ENCODE data around the gene KRTAP20-2.

KRTAP20-2 gene

DNA sequence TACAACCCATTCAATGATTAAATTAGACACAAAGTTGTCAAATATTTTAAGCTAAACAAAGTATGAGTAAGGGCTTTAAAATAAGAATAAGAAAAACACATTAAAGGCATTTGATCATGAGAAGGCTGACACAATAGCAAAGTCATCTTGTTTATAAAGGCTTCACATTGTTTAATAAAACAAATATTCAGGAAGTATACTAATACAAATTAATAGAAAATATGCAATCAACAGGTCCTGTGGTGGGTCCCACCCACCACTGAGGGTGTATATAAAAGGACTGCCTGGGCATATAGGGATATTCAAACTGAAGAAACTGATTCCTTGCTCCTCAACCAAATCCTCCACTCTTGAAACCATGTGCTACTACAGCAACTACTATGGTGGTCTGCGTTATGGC, at the start of gene KRTAP20-2:
Gene KRTAP20-2 (plus strand): TSS at position 301 of the 400 bp plus-strand sequence. CDS start 58 bp downstream, at position 359.
- no peaks in the 10 kb centered on the region for H3K36me3 Mint-ChIP-seq
- H3K27ac Mint-ChIP-seq: no peak within 1 kb of the TSS
- H3K27me3 Mint-ChIP-seq: no peaks in the 10 kb centered on the region
- H3K9me3 Mint-ChIP-seq: peaks cover 3% of the 10 kb centered on the region
- H3K4me3 Mint-ChIP-seq: no peak within 1 kb of the TSS
- H3K4me1 Mint-ChIP-seq: no peaks in the 10 kb centered on the region
- no peak for DNase-seq
- CTCF ChIA-PET: no interaction called here

DNA sequence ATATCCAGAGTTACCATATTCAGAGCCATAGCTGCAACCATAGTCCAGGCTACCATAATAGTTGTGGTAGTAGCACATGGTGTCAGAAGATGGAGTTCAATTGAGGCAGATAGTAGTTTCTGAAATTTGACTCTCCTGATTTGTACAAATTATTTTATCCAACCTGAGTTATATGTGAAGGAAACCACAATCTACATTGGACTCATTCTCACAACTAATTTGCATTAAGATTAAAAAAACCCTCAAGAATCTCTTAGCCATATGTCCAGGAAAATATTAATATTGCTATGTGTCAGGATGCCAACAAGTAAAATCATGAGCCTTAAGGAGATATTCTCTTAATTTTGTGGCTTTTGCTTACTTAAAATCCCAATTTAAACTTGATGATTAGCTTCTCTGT, 44.7 kb upstream of the KRTAP20-2 start, which contains the start of gene KRTAP22-2:
Gene KRTAP22-2 (minus strand): TSS at position 101 of the 400 bp plus-strand sequence.
- Mint-ChIP-seq H3K27ac (no peak within 1 kb of the TSS), H3K4me1 (no peaks in the 10 kb centered on the region), H3K4me3 (no peak within 1 kb of the TSS), H3K36me3 (no peaks in the 10 kb centered on the region), H3K9me3 (no peaks in the 10 kb centered on the region), H3K27me3 (no peaks in the 10 kb centered on the region)
- DNase-seq: no peak
- CTCF ChIA-PET: no interaction called here

DNA sequence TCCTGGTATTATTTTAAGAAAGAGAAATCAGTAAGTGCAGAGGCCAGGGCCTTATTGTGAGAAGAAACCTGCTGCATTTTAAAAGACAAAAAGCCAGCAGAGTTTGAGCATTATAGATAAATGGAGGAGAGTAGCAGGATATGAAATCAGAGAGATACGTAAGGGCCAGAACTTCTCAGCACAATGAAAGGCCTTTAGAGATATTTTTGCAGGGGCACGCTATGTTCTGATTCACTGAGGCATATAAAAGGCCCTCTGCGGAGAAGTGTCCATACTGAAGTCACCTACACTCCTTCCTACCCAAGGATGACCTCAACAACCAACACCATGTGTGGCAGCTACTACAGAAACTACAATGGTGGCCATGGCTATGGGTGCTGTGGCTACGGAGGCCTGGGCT, 42.9 kb upstream of the KRTAP20-2 start, which contains the start of gene KRTAP6-3:
Gene KRTAP6-3 (plus strand): TSS at position 301 of the 400 bp plus-strand sequence. CDS start 6 bp downstream, at position 307.
- H3K9me3 Mint-ChIP-seq: no peaks in the 10 kb centered on the region

DNA sequence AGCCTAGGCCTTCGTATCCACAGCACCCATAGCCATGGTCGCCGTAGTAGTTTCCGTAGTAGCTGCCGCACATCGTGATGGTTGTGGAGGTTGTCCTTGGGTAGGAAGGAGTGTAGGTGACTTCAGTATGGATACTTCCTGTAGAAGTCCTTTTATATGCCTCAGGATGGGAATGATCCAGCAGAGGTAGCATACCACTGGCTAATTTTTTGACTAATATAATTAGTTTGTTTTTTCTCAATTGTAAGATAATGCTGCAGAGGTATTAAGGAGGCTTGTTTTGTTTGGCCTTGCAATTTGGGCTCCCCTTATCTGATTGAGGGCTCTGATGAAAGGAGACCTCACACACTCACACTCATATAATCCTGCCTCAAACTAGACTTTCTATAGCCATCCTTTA, 36.2 kb upstream of the KRTAP20-2 start, which contains the start of gene KRTAP6-2:
Gene KRTAP6-2 (minus strand): TSS at position 101 of the 400 bp plus-strand sequence. CDS start 28 bp downstream, at position 73.
- CTCF ChIA-PET: no interaction called here
- Mint-ChIP-seq H3K27me3 (no peaks in the 10 kb centered on the region), H3K4me1 (no peaks in the 10 kb centered on the region), H3K27ac (no peak within 1 kb of the TSS), H3K4me3 (no peak within 1 kb of the TSS), H3K9me3 (peaks cover 6% of the 10 kb centered on the region), H3K36me3 (no peaks in the 10 kb centered on the region)
- DNase-seq: no peak

More for the DNA sequence above, 42.9 kb upstream of the KRTAP20-2 start, which contains the start of gene KRTAP6-3:
- CTCF ChIA-PET: no interaction called here
- Mint-ChIP-seq H3K4me1 (no peaks in the 10 kb centered on the region), H3K27ac (no peak within 1 kb of the TSS), H3K36me3 (no peaks in the 10 kb centered on the region), H3K27me3 (no peaks in the 10 kb centered on the region), H3K4me3 (no peak within 1 kb of the TSS)
- DNase-seq: no peak

DNA sequence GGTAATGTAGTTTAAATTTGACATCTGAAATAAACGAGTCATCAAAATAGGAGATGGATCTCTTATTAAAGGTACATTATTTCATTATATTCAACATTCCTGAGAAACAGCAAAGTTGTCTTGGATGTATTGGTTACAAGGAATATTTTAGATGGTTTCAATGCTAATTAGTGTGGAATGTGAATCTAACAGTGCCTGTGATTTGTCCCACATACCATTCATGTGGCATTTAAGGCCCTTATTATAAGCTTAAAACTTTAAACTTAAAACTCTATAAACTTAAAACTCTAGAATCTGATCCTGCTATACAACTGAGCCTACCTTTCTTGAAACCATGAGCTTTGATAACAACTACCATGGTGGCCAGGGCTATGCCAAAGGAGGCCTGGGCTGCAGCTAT, 34.2 kb upstream of the KRTAP20-2 start, which contains the start of gene KRTAP22-1:
Gene KRTAP22-1 (plus strand): TSS at position 301 of the 400 bp plus-strand sequence.
- CTCF ChIA-PET: no interaction called here
- no peak for DNase-seq
- Mint-ChIP-seq H3K27ac (no peak within 1 kb of the TSS), H3K27me3 (no peaks in the 10 kb centered on the region), H3K9me3 (peaks cover 6% of the 10 kb centered on the region), H3K4me1 (no peaks in the 10 kb centered on the region), H3K36me3 (no peaks in the 10 kb centered on the region), H3K4me3 (no peak within 1 kb of the TSS)

DNA sequence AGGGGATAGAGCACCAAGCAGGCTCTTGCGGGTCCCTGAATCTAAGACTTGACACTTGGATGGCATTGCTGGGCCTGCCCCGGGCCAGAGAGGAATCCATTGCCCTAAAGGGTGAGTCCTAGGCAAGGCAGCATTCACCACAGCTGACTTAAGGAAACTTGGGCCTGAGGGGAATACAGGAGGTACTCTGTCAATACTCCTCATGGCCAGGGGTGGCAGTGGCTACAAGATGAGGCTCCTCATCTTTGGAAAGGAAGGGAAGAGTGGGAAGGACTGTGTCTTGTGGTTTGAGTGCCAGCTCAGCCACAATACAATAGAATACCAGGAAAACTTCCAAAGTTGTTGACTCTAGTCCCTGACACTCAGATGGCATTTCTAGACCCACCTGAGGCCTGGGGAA, 29.0 kb upstream of the KRTAP20-2 start:
- CTCF ChIA-PET: no interaction called here
- H3K27me3 Mint-ChIP-seq: no peaks in the 10 kb centered on the region
- no peak overlapping the region for H3K4me3 Mint-ChIP-seq
- H3K4me1 Mint-ChIP-seq: no peaks in the 10 kb centered on the region
- peaks cover 9% of the 10 kb centered on the region for H3K9me3 Mint-ChIP-seq
- DNase-seq: no peak
- no peaks in the 10 kb centered on the region for H3K36me3 Mint-ChIP-seq
- no peak overlapping the region for H3K27ac Mint-ChIP-seq

DNA sequence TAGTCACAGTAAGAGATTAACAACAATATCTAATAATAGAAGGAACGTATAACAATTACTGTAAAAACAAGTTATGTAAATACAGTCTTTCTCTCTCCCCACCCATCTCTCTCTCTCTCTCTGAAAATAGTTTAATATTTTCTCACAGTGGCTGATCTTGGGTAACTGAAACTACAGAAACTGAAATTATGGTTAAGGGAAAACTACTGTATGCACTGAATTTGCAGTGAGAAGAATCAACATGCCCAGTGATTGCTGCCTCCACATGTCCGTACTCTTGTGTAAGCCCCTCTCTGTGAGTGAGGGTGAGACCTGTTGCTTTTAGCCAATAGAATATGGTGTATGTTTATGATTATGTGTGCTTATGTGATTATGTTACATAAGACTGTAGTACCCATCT, 22.9 kb upstream of the KRTAP20-2 start:
- no peak for DNase-seq
- no peak overlapping the region for H3K4me3 Mint-ChIP-seq
- H3K4me1 Mint-ChIP-seq: no peaks in the 10 kb centered on the region
- no peaks in the 10 kb centered on the region for H3K27me3 Mint-ChIP-seq
- H3K9me3 Mint-ChIP-seq: peaks cover 3% of the 10 kb centered on the region
- H3K27ac Mint-ChIP-seq: no peak overlapping the region
- no peaks in the 10 kb centered on the region for H3K36me3 Mint-ChIP-seq
- CTCF ChIA-PET: no interaction called here

DNA sequence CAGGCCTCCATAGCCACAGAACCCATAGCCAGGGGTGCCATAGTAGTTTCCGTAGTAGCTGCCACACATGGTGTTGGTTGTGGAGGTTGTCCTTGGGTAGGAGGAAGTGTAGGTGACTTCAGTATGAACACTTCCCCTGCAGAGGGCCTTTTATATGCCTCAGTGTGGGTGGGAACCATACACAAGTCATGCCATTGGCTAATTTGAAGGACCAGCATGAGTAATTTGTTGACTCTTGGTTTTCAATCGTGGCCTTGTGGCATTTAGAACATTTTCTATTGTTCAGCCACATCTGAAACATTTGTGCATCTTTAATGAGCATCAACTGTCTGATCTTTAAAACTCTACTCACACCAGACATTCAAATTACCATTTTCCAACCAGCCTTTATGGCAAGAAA, 21.2 kb upstream of the KRTAP20-2 start, which contains the start of gene KRTAP6-1:
Gene KRTAP6-1 (minus strand): TSS at position 95 of the 400 bp plus-strand sequence. CDS start 26 bp downstream, at position 69.
- H3K27ac Mint-ChIP-seq: no peak within 1 kb of the TSS
- H3K36me3 Mint-ChIP-seq: no peaks in the 10 kb centered on the region
- CTCF ChIA-PET: no interaction called here
- no peaks in the 10 kb centered on the region for H3K4me1 Mint-ChIP-seq
- peaks cover 2% of the 10 kb centered on the region for H3K9me3 Mint-ChIP-seq
- no peak for DNase-seq
- no peak within 1 kb of the TSS for H3K4me3 Mint-ChIP-seq
- no peaks in the 10 kb centered on the region for H3K27me3 Mint-ChIP-seq

DNA sequence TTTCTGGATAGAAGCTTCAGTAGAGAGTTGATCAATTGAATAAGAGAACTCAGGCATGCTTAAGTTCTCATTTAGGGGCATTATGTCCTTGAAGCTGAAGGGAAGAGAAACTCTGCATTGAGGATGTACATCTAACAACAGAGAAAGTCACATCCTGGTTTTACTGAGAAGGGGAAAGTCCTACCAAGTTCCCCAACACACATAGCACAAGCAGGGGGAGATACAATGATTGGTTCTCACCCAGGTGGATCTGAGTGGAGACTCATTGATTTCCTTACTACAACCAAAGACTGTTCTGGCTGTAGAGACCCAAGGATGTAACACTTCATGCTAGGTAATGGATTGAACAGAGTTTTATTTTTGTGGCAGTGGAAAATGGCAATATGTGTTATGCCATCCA, 19.8 kb upstream of the KRTAP20-2 start:
- CTCF ChIA-PET: no interaction called here
- no peak overlapping the region for H3K27ac Mint-ChIP-seq
- H3K27me3 Mint-ChIP-seq: no peaks in the 10 kb centered on the region
- no peak for DNase-seq
- H3K4me1 Mint-ChIP-seq: no peaks in the 10 kb centered on the region
- H3K4me3 Mint-ChIP-seq: no peak overlapping the region
- H3K9me3 Mint-ChIP-seq: peaks cover 2% of the 10 kb centered on the region
- H3K36me3 Mint-ChIP-seq: no peaks in the 10 kb centered on the region

DNA sequence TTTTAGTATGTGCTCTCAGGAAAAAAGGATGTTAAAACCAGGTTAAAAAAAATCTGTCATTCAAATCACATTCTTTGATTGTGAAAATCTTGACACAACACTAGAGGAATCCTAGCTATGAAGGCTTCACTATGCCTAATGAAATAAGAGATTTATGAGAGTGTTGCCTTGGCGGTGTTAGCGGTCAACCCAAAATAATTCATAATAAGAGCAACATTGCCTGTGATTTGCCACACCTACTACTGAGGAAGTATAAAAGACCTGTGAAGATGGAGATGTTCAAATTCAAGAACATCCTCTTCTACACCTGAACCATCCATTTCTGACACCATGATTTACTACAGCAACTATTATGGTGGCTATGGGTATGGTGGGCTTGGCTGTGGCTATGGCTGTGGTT, 18.9 kb upstream of the KRTAP20-2 start, which contains the start of gene KRTAP20-1:
Gene KRTAP20-1 (plus strand): TSS at position 301 of the 400 bp plus-strand sequence. CDS start 30 bp downstream, at position 331.
- DNase-seq: no peak
- Mint-ChIP-seq H3K27ac (no peak within 1 kb of the TSS), H3K36me3 (no peaks in the 10 kb centered on the region), H3K4me1 (no peaks in the 10 kb centered on the region), H3K9me3 (no peaks in the 10 kb centered on the region), H3K4me3 (no peak within 1 kb of the TSS), H3K27me3 (no peaks in the 10 kb centered on the region)
- CTCF ChIA-PET: no interaction called here

DNA sequence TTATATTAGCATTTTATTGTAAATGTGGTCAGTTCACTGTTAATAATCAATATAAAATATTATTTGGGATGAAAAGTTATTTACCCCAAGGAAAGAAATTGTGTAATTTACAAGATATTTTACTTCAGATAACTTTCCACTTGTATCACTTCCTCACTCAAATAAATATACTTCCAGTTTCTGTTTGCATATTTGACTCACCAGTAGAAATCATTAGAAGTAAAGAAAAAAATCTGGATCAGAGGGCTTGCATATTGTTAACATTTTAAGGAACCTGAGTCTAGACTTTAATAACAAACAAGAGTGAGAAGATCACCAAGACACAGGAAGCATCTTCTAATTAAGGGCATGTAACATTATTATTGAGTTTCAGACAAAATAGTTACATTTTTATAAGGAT, 14.9 kb upstream of the KRTAP20-2 start:
- H3K27me3 Mint-ChIP-seq: no peaks in the 10 kb centered on the region
- H3K27ac Mint-ChIP-seq: no peak overlapping the region
- no peak for DNase-seq
- no peak overlapping the region for H3K4me3 Mint-ChIP-seq
- H3K9me3 Mint-ChIP-seq: peaks cover 4% of the 10 kb centered on the region
- CTCF ChIA-PET: no interaction called here
- H3K36me3 Mint-ChIP-seq: no peaks in the 10 kb centered on the region
- no peaks in the 10 kb centered on the region for H3K4me1 Mint-ChIP-seq

DNA sequence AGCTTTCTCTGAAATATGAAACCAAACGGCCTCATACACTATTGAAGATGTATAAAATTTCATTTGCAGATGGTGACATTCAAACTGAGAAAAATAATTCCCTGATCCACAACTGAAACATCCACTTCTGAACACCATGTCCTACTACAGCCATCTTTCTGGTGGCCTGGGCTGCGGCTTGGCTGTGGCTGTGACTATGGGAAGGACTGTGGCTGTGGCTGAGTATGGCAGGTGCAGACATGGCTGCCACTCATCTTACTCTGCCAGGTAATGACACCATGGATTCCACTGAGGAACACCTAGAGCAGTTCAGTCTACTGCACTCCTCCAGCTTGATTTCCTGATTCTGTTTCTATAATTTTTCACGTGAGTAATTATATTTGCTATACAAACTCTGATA, 14.5 kb upstream of the KRTAP20-2 start, which contains the start of gene KRTAP20-4:
Gene KRTAP20-4 (plus strand): TSS at position 106 of the 400 bp plus-strand sequence.
- no peaks in the 10 kb centered on the region for H3K4me1 Mint-ChIP-seq
- CTCF ChIA-PET: no interaction called here
- no peak within 1 kb of the TSS for H3K4me3 Mint-ChIP-seq
- no peak within 1 kb of the TSS for H3K27ac Mint-ChIP-seq
- H3K36me3 Mint-ChIP-seq: no peaks in the 10 kb centered on the region
- peaks cover 4% of the 10 kb centered on the region for H3K9me3 Mint-ChIP-seq
- DNase-seq: no peak
- no peaks in the 10 kb centered on the region for H3K27me3 Mint-ChIP-seq

DNA sequence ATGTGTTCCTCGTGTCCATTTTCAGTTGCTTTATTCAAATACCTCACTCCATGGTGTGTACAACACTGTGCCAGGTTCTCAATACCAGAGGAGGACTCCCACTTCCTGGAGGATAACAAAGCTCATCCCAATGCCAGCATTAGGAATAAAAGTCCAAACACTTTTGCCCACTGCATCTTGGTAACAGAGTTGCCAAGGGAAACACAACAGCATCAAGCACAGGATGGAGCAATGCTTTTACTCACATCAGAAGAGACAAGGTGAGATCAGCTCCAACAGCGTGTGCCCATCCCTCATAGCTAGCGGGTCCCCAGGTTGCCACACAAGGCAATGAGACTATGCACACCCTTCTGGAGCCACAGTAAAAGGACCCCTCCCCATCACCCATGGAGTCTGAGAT, 11.6 kb upstream of the KRTAP20-2 start:
- no peaks in the 10 kb centered on the region for H3K36me3 Mint-ChIP-seq
- CTCF ChIA-PET: interaction anchor here (0.8 kb wide), 1 partner anchor 9 kb away, joined by 3 read pairs; no protein-coding TSS in a partner anchor
- H3K27me3 Mint-ChIP-seq: no peaks in the 10 kb centered on the region
- no peak for DNase-seq
- no peak overlapping the region for H3K27ac Mint-ChIP-seq
- H3K4me1 Mint-ChIP-seq: no peaks in the 10 kb centered on the region
- peaks cover 4% of the 10 kb centered on the region for H3K9me3 Mint-ChIP-seq
- H3K4me3 Mint-ChIP-seq: no peak overlapping the region

DNA sequence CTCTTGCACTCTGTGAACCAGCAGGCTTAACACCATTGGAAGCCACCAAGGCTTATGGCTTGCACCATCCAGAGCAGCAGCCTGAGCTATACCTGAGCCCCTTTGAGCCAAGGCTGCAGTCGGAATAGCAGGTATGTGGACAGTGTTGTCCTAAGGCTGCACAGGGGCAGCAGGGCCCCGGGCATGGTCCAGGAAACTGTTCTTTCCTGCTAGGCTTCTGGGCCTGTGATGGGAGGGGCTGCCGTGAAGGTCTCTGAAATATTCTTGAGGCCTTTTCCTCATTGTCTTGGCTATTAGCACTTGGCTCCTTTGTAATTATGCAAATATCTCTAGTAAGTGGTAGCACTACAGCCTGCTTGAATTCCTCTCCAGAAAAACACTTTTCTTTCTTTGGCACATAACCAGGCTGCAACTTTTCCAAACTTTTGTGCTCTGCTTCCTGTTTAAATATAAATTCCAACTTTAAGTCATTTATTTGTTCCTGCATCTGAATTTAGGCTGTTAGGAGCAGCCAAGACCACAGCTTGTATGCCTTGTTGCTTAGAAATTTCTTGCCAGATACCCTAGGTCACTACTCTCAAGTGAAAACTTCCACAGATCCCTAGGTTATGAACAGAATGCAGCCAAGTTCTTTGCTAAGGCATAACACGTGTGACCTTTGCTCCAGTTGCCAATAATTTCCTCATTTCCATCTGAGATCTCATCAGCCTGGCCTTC, 9.4 kb upstream of the KRTAP20-2 start:
- no peaks in the 10 kb centered on the region for H3K4me1 Mint-ChIP-seq
- CTCF ChIA-PET: no interaction called here
- no peaks in the 10 kb centered on the region for H3K27me3 Mint-ChIP-seq
- no peak overlapping the region for H3K4me3 Mint-ChIP-seq
- no peak for DNase-seq
- H3K27ac Mint-ChIP-seq: no peak overlapping the region
- H3K36me3 Mint-ChIP-seq: no peaks in the 10 kb centered on the region
- H3K9me3 Mint-ChIP-seq: peaks cover 4% of the 10 kb centered on the region

DNA sequence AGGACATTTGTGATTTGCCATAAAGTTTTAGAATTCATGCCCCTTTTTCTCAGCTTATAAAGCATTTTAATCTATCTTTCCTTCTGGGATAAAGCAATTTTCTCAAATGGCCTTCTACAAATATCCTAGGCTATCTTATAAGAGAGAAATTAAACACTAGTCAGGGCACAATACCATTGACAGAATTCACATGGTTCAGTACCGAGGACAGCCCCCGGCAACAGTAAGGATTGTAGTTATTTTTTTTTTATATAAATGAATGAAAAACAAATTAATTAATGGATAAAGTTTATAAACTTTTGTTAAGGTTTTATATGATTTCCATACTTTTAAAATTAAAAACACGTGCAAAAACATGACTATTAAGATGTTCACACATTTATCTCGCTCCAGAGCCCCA, 6.9 kb upstream of the KRTAP20-2 start:
- Mint-ChIP-seq H3K4me1 (no peaks in the 10 kb centered on the region), H3K27me3 (no peaks in the 10 kb centered on the region)

More for the DNA sequence above, 6.9 kb upstream of the KRTAP20-2 start:
- H3K27ac Mint-ChIP-seq: no peak overlapping the region
- CTCF ChIA-PET: no interaction called here
- no peaks in the 10 kb centered on the region for H3K36me3 Mint-ChIP-seq
- DNase-seq: no peak
- H3K4me3 Mint-ChIP-seq: no peak overlapping the region
- peaks cover 4% of the 10 kb centered on the region for H3K9me3 Mint-ChIP-seq

Measured in activated naive CD4-positive, alpha-beta T cell treated with anti-CD3 and anti-CD28 coated beads, Interleukin-2, amount 10 ng/mL, durations not matched to agents 7 days and 5 days (primary cell).